Head of caudate nucleus (tissue), 42 donors: ENCODE results near the gene PSMD3.
"Not testable (repeated sequence)": the region's sequence is repeated elsewhere in the genome, so short reads cannot be mapped to it uniquely, and the experiment has no call there.

ENCODE experiments used
- DNase-seq, 42 donors: peaks; one replicate each; pipeline versions ENCODE4 v3.0.0 to v3.0.0-alpha.2; 2020 to 2021; ENCODE audit warnings: mixed read lengths in 7 of 42
- intact Hi-C: fragments of 100-400 bp; cut with DNase I; formaldehyde crosslinking; loops from one replicate; pipeline ENCODE4 v1.15.0; 2022

Gene PSMD3

GRCh38 chr17:39981766-39982375 is 1.3 kb downstream of the PSMD3 start:
- intact Hi-C loops, result no loop called here

GRCh38 chr17:39988206-39988810 is 7.7 kb downstream of the PSMD3 start:
- intact Hi-C loops, result no loop called here
- no peak for DNase-seq

More at GRCh38 chr17:39981766-39982375, 1.3 kb downstream of the PSMD3 start:
- DNase-seq, result no peak

- intact Hi-C loops, result no loop called here
- DNase-seq, result no peak
These were observed 13.8 kb downstream of the PSMD3 start for GRCh38 chr17:39994448-39994847.

- intact Hi-C loops, result no loop called here
- peak in 6 of 42 donors; percentile 15 to 43 (median 30) for DNase-seq
These were observed 14.8 kb downstream of the PSMD3 start for GRCh38 chr17:39995438-39995837.

- intact Hi-C loops, result no loop called here
- DNase-seq, result no peak
These were observed 15.6 kb downstream of the PSMD3 start for GRCh38 chr17:39996162-39996561.

GRCh38 chr17:39996800-39997199 is 16.2 kb downstream of the PSMD3 start:
- intact Hi-C loops, result no loop called here
- no peak for DNase-seq

- intact Hi-C loops, result no loop called here
- DNase-seq, result no peak
These were observed 16.9 kb downstream of the PSMD3 start for GRCh38 chr17:39997543-39997942.

- DNase-seq, result no peak
- intact Hi-C loops, result no loop called here
These were observed 18.5 kb downstream of the PSMD3 start for GRCh38 chr17:39999067-39999466.

GRCh38 chr17:40000161-40000560 is 19.6 kb downstream of the PSMD3 start:
- DNase-seq, result no peak
- intact Hi-C loops, result no loop called here

GRCh38 chr17:40001335-40001734 is 20.7 kb downstream of the PSMD3 start:
- DNase-seq, intact Hi-C loops: not testable (repeated sequence)

GRCh38 chr17:40004072-40004471 is 23.5 kb downstream of the PSMD3 start:
- DNase-seq, result no peak
- intact Hi-C loops, result no loop called here

GRCh38 chr17:40004712-40005111 is 24.1 kb downstream of the PSMD3 start:
- DNase-seq, result no peak
- intact Hi-C loops, result no loop called here

- no peak for DNase-seq
- intact Hi-C loops, result no loop called here
These were observed 24.9 kb downstream of the PSMD3 start for GRCh38 chr17:40005520-40005919.

GRCh38 chr17:40010946-40011500 is 30.4 kb downstream of the PSMD3 start:
- not testable (repeated sequence) for DNase-seq
- intact Hi-C loops, result loop anchor here (10.0 kb wide), 2 partner anchors 74 to 184 kb away; no protein-coding TSS in a partner anchor

- DNase-seq, result not testable (repeated sequence)
- intact Hi-C loops, result loop anchor here (10.0 kb wide), 2 partner anchors 73 to 183 kb away; no protein-coding TSS in a partner anchor
These were observed 31.5 kb downstream of the PSMD3 start for GRCh38 chr17:40012017-40012647.

- DNase-seq, result no peak
- intact Hi-C loops, result loop anchor here (10.0 kb wide), 2 partner anchors 70 to 180 kb away; no protein-coding TSS in a partner anchor
These were observed 33.9 kb downstream of the PSMD3 start for GRCh38 chr17:40014375-40014980.

- intact Hi-C loops, result loop anchor here (10.0 kb wide), 2 partner anchors 70 to 180 kb away; no protein-coding TSS in a partner anchor
- no peak for DNase-seq
These were observed 34.7 kb downstream of the PSMD3 start, which contains the start of gene CSF3 for GRCh38 chr17:40015005-40015997. CSF3 (plus strand) TSS chr17:40015440; CDS start chr17:40015475, 35 bp downstream.
